A549 treated with RU486 at 1 μM for 4 hours (cell line): ENCODE results near the gene ANKRD63. TPM values are rescaled to one million over a fixed set of nuclear protein-coding genes. Genes with fewer than 3 reads are reported as not detected.

Source experiments
- total RNA-seq: library from RNA; stranded (reverse); fragments of 200-300 nt; extraction: Qiagen RNA extraction; gene quantifications from 5 replicates; pipeline ENCODE4 v1.2.3, GENCODE V29; 2022; ENCODE audit warnings: low read depth

ANKRD63 gene, protein sequence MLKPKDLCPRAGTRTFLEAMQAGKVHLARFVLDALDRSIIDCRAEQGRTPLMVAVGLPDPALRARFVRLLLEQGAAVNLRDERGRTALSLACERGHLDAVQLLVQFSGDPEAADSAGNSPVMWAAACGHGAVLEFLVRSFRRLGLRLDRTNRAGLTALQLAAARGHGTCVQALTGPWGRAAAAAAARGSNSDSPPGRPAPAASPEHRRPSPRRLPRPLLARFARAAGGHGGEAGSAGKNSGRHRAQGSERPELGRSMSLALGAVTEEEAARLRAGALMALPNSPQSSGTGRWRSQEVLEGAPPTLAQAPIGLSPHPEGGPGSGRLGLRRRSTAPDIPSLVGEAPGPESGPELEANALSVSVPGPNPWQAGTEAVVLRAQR
- 0.31 to 0.80 TPM (median 0.44 TPM) in 4 of 5 replicates, not detected in the other for total RNA-seq

DNA sequence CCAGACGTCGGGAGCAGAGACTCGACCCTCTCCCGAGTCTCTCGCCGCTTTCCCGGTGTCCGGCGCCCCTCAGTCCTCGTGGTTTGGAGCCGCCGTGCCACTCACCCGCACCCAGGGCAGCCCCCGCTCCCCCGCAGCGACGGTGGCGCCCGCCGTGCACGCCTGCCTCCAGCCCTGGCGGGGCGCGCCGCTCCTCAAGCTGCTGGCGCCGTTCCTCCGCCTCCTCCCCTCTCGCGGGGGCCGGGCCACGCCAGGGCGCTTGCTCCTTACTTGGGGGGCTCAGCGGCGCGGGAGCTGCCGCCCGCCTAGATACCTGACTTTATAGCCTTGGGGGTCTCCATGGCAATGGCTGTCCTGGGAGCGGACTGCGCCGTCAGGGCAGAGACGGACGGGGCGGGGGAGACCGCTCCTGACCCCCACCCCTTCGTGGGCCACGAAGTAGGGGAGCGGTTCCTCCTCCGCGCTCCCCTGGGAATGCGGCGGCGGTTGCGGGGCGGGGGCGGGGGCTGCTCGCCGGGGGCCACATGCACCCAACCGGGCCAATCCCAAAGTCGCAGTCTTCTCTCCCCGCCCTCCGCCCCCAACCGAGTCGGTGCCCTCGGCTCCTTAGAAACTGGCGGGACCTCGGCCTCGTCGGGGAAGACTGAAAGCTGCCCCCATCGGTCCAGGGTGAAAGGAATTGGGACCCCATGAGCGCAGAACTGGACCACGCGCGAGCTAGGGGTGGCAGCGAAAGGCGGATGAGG, at the start of gene ANKRD63:
Gene ANKRD63, minus strand, starts transcription at position 196 of the 746 bp plus-strand sequence. CDS start 478 bp downstream, outside the sequence.

DNA sequence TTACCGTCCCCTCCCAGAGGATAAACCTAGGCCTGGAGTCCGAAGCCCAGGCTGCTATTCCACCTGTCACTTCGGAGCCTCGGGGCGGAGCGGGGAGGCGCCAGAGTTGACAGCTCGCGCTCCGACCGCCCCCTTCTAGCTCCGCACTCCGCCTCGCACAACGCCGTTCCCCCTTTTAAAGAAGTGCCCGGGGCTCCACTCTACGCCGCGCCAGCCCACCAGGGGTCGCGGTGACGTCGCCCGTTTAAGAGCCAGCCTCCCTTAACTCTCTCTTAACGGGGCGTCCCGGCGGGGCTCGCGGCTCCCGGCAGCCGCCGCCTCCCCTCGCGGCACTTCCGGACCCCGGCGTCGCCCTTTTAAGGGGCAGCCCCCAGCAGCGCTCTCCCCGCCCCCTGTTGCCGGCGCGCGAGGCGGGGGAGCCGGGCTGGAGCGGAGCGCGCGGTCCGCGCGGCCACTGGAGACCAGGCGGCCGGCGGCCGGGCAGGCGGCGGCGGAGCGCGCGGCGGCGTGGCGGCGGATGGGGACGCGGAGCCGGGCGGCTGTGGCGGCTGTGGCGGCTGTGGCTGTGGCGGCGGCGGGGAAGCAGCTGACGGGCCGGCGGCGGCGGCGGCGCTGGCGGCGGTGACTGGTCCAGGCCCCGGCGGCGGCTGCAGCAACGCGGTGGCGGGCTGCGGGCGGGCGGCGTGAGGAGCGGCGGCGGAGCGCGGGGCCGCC, 40.5 kb upstream of the ANKRD63 start, which contains the start of gene INAFM2:
Gene INAFM2, plus strand, starts transcription at position 454 of the 714 bp plus-strand sequence. CDS start 364 bp downstream, outside the sequence.

GRCh38 chr15:40307421-40308211, 24.8 kb upstream of the ANKRD63 start, which contains the start of gene PLCB2:
Gene PLCB2, minus strand, starts transcription at chr15:40307935. Its CDS starts 263 bp downstream, at chr15:40307672.

GRCh38 chr15:40238532-40239403, 44.1 kb downstream of the ANKRD63 start, which contains the start of gene PAK6:
Gene PAK6, plus strand, starts transcription at chr15:40239063. Its CDS starts 25,723 bp downstream, at chr15:40264786.

Other genes starting within 250 kb of the ANKRD63 start
- 247 to 312 TPM (median 256 TPM) in 5 replicates for gene SRP14, start 243.9 kb downstream of the ANKRD63 start, total RNA-seq
- 1.5 to 2.2 TPM (median 1.7 TPM) in 5 replicates for gene BMF, start 174.2 kb downstream of the ANKRD63 start, total RNA-seq
- gene BUB1B, start 122.0 kb downstream of the ANKRD63 start, total RNA-seq = 25.2 to 33.4 TPM (median 31.0 TPM) in 5 replicates
- 0.11 to 0.87 TPM (median 0.21 TPM) in 5 replicates for gene PAK6, start 44.0 kb downstream of the ANKRD63 start, total RNA-seq
- 0.68 to 1.4 TPM (median 0.82 TPM) in 5 replicates for gene PLCB2, start 24.9 kb upstream of the ANKRD63 start, total RNA-seq
- gene INAFM2, start 40.6 kb upstream of the ANKRD63 start, total RNA-seq = 5.5 to 6.8 TPM (median 6.7 TPM) in 5 replicates
- 13.4 to 21.7 TPM (median 17.2 TPM) in 5 replicates for gene CCDC9B, start 57.9 kb upstream of the ANKRD63 start, total RNA-seq
- not detected in 5 replicates for gene PHGR1, start 68.0 kb upstream of the ANKRD63 start, total RNA-seq
- gene DISP2, start 75.2 kb upstream of the ANKRD63 start, total RNA-seq = 0.62 to 2.5 TPM (median 1.2 TPM) in 5 replicates
- 46.9 to 54.2 TPM (median 49.3 TPM) in 5 replicates for gene KNSTRN, start 99.7 kb upstream of the ANKRD63 start, total RNA-seq
- 11.3 to 13.1 TPM (median 12.7 TPM) in 5 replicates for gene IVD, start 122.7 kb upstream of the ANKRD63 start, total RNA-seq
- gene BAHD1, start 157.9 kb upstream of the ANKRD63 start, total RNA-seq = 10.0 to 12.6 TPM (median 11.8 TPM) in 5 replicates
- gene CHST14, start 187.9 kb upstream of the ANKRD63 start, total RNA-seq = 14.1 to 22.3 TPM (median 19.0 TPM) in 5 replicates